Muscle of back (tissue), 11 donors: ENCODE measurements around the gene RIMKLA. TPM values are rescaled to one million over a fixed set of nuclear protein-coding genes. Genes with fewer than 3 reads are reported as not detected.

ENCODE experiments used
- DNase-seq, 3 donors: peaks; one replicate each; pipeline versions ENCODE4 v3.0.0 to v3.0.0-alpha.2; 2013
- polyA plus RNA-seq, 10 donors: library from polyadenylated mRNA; unstranded; fragments of 120-200 nt; gene quantifications; one replicate each; pipeline ENCODE4 v1.2.1, GENCODE V29; 2013; ENCODE audit not compliant: insufficient read length in 10 of 10

Gene RIMKLA
- polyA plus RNA-seq, 10 donors: 0.67 to 2.2 (median 1.4) TPM

GRCh38 chr1:42427240-42427639 lies 46.6 kb downstream of the RIMKLA start:
- no peak for DNase-seq

GRCh38 chr1:42429603-42430002 lies 49.0 kb downstream of the RIMKLA start:
- no peak for DNase-seq

- DNase-seq: no peak
These were observed 49.9 kb downstream of the RIMKLA start for GRCh38 chr1:42430286-42431135.

GRCh38 chr1:42431514-42431913 lies 50.9 kb downstream of the RIMKLA start:
- no peak for DNase-seq

GRCh38 chr1:42432714-42433113 lies 52.1 kb downstream of the RIMKLA start:
- no peak for DNase-seq

GRCh38 chr1:42433369-42433768 lies 52.8 kb downstream of the RIMKLA start:
- DNase-seq: peak in 1 of 3 donors; percentile 71

GRCh38 chr1:42434340-42434739 lies 53.7 kb downstream of the RIMKLA start:
- DNase-seq: no peak

- DNase-seq: peak in 1 of 3 donors; percentile 43
These were observed 59.3 kb downstream of the RIMKLA start for GRCh38 chr1:42439940-42440339.

- no peak for DNase-seq
These were observed 62.1 kb downstream of the RIMKLA start for GRCh38 chr1:42442662-42443061.

- no peak for DNase-seq
These were observed 68.7 kb downstream of the RIMKLA start for GRCh38 chr1:42449256-42449655.

GRCh38 chr1:42450061-42450460 lies 69.5 kb downstream of the RIMKLA start:
- DNase-seq: no peak

GRCh38 chr1:42453386-42453785 lies 72.8 kb downstream of the RIMKLA start:
- no peak for DNase-seq

- DNase-seq: no peak
These were observed 73.8 kb downstream of the RIMKLA start for GRCh38 chr1:42454403-42454802.

- peak; percentile 89 to 97 (median 90) for DNase-seq
These were observed 75.6 kb downstream of the RIMKLA start, which contains the start of the genes PPCS and ZMYND12 for GRCh38 chr1:42456010-42456753. Gene PPCS (plus strand): TSS chr1:42456543. CDS start chr1:42456566, 23 bp downstream. Gene ZMYND12 (minus strand): TSS chr1:42456022. CDS start chr1:42455997, 25 bp downstream.

- no peak for DNase-seq
These were observed 76.1 kb downstream of the RIMKLA start for GRCh38 chr1:42456754-42457089.

- no peak for DNase-seq
These were observed 80.6 kb downstream of the RIMKLA start for GRCh38 chr1:42461196-42461595.

- DNase-seq: peak; percentile 97 to 98 (median 97)
These were observed 82.5 kb downstream of the RIMKLA start, which contains the start of gene CCDC30 for GRCh38 chr1:42462828-42463763. Gene CCDC30 (plus strand): TSS chr1:42463286. CDS start chr1:42480552, 17,266 bp downstream.

GRCh38 chr1:42463921-42464320 lies 83.3 kb downstream of the RIMKLA start:
- DNase-seq: no peak

GRCh38 chr1:42466030-42466429 lies 85.4 kb downstream of the RIMKLA start:
- no peak for DNase-seq

- no peak for DNase-seq
These were observed 89.1 kb downstream of the RIMKLA start for GRCh38 chr1:42469727-42470126.
